HG03060 (cell line): Measurements from ENCODE around the gene TBC1D10B.
"Not testable (repeated sequence)": the region's sequence is repeated elsewhere in the genome, so short reads cannot be mapped to it uniquely, and the experiment has no call there.

Experiments used
- ATAC-seq: cut with Tn5 transposase; IDR thresholded peaks from one replicate; pipeline ENCODE4 v1.9.1; 2021; ENCODE audit warnings: low read depth, moderate number of reproducible peaks; ENCODE audit not compliant: unreplicated experiment

The TBC1D10B gene

GRCh38 chr16:30397776-30398660 is 27.7 kb upstream of the TBC1D10B start:
- ATAC-seq: no peak

DNA sequence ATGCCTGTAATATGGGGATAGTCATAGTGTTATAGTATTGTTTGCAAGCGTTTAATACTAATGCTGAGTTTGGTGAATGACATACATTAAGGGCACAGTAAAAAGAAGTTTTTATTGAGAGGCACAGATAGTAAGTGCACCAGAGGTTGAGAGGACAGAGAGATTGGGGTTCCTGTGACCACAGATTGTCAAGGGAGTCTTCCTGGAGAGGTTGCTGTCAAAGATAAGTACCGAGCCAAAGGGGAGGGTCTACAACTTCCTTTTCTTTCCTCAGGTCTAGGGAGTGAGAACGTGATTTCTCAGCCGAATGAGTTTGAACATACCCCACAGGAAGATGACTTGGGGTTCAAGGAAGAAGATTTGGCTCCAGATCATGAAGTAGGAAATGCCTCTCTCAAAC is 26.8 kb upstream of the TBC1D10B start:
- no peak for ATAC-seq

- ATAC-seq: not testable (repeated sequence)
Observed at GRCh38 chr16:30396627-30397026, 26.3 kb upstream of the TBC1D10B start.

DNA sequence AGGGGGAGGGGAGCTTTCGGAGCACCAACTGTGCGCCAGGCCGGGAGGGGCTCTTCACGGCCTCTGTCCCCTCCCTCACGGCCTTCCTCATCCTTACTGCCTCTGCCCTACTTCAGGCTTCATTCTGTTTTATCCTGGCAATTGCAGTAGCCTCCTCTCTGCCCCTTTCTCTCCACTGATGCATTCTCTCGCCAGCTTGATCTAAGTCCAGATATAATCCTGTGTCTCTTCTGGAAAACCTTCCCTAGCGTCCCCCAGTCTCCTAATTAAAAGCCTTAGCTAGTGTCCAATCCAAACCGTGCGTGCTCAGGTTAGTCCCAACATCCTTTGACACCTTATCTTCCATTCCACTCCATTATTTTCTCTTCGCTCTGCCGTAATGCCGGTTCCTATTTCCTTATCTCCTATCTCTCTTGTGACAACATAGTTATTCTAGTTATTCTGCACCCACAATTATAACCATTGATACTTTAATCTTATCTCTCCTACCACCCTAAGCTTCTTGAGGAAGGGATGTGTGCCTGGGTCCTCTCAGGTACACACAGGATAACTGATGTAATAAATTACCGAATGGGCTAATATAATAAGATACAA is 25.8 kb upstream of the TBC1D10B start:
- no peak for ATAC-seq

DNA sequence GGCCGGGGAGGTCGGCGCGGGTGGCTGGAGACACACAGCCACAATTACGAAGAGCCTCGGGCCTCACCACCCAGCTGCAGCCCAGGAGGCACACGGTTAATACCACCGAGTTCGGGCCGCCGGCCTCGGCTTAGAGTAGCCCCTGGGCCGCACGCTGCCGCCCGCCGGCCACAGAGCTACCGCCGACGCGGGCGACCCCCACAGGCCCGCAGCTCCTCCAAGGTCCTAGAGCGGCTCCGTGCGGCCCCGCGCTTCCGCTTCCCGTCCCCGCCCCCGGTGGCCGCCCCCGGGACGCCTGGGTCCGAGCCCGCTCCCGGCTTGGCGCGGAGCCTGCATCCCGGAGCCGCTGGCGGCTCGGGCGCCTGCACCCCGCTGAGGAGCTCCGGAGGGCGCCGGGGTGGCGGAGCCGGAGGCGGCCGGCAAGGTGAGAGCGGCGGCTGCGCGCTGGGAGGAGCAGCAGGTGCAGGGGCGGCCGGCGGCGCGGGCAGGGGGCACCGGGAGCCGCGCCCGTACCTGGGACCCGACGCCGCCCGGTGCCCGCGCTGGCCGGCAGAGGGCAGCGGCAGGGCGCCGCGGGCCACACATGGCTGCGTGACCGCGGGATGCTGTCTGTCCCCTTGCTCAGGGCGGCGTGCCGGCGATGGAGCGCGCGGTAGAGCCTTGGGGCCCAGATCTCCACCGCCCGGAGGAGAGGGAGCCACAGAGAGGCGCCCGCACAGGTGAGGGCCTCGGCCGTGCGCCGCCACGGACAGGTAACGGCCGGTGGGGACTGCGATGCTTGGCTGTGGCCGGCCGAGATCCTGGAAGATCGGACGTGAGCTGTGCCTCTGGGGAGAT is 25.1 kb upstream of the TBC1D10B start, which contains the start of gene ZNF48:
ZNF48 (plus strand) TSS at position 266 of the 837 bp plus-strand sequence; CDS start at position 641, 375 bp downstream.
- no peak for ATAC-seq

DNA sequence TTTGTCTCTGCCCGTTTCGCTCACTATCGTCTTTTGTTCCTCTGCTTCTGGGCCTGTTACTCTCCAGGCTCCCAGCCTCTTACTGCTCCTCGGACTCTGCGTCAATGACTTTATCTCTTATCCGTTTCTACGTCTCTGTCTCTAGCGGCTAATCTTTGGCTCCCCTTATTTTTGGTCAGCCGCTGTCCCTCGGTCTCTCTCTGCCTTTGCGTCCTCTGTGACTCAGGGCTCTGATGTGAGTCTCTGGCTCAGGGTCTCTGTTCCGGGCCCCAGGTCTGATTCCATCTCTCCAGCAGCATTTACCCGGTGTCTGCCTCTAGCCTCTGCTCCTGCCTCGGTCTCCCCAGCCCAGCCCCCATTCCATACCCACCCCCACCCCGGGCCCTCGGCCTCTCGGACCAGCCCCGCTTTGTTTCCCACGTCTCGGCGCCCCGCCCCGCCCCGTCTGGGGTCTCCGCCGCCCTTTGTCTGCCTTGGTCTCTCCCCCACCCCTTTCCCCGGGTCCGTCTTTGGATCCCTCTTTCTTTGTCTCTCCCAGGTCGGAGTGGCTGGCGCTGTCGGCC is 24.4 kb upstream of the TBC1D10B start:
- ATAC-seq: no peak

- ATAC-seq: no peak
Observed at GRCh38 chr16:30383521-30383920, 13.2 kb upstream of the TBC1D10B start.

DNA sequence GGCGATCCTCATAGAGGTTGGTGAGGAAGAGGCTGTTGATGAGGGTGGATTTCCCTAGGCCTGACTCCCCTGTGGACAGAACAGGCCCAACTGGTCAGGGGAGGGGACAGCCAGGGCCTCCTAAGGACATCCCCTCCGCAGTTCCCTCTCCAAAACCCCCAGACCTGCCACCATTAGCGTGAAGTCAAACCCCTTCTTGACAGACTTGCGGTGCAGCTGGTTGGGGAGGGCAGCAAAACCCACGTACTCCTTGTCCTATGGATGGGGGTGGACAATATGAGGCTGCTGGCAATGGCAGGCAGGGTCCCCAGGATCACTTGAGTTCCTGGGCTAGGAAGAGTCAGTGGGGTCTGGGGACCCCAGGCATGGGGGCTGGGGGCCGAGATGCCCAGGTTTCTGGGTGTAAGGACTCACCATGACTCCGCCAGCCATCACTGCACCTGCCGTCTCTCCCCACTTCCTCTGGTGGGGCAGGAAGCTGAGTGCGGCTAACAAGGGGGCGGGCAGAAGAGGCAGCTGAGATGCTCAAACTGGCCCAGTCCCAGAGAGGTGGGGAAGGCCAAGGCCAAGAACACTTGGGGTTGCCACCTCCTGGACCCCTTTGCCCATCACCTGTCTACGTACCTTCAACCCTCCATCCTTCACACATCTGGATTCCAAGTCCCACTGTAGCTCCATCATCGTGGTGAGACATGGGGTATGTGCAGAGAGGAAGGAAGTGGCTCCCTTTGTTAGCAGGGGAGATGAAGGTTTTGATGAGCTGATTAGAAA is 12.0 kb upstream of the TBC1D10B start, which contains the start of gene SEPTIN1:
SEPTIN1 (minus strand) TSS at position 451 of the 771 bp plus-strand sequence; CDS start at position 432, 19 bp downstream.
- ATAC-seq: no peak

- ATAC-seq: no peak
Observed at GRCh38 chr16:30381291-30382041, 11.2 kb upstream of the TBC1D10B start.

DNA sequence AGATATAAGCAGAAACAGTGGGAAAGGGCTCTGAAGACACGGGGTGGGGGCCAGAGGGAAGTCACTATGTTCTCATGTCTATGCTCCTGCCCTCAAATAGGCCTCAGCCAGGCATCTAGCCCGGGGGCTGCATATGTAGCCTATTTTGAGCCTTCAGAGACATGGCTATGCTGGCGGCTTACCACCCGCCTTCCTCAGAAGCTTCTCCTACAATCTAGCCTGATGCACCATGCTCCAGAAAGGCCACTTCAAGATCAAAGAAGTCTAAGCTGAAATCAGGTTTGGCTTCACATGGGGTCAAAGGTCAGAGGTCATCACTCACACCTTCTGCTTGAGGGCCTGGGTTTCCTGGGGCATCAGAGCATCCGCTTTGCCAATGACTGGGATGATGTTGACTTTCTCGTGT is 10.5 kb upstream of the TBC1D10B start:
- no peak for ATAC-seq

GRCh38 chr16:30380072-30380802 is 9.9 kb upstream of the TBC1D10B start:
- no peak for ATAC-seq

- ATAC-seq: no peak
Observed at GRCh38 chr16:30379158-30379783, 9.0 kb upstream of the TBC1D10B start.

- peak; percentile 55 for ATAC-seq
Observed at GRCh38 chr16:30378236-30379157, 8.2 kb upstream of the TBC1D10B start.

DNA sequence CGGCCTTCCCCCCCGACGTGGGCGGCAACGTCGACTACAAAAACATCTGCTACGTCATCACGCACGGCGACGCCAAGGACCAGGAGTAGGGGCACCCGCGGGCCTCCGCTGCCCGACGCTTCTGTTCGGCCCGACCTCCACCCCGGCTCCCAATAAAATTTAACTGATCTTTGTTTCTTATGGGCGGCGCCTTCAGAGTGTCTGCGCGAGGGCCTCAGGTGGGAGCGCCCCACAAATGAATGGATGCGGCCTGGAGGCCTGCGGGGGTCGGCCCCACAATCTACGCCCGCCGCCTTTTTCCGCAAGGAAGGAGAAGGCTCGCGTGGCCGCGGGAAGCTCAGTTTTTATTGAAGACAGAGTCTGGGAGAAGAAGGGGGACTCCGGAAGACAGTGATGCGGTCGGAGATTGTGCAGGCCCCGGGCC is 7.5 kb upstream of the TBC1D10B start:
- ATAC-seq: peak; percentile 25

- no peak for ATAC-seq
Observed at GRCh38 chr16:30377050-30377811, 6.9 kb upstream of the TBC1D10B start.

DNA sequence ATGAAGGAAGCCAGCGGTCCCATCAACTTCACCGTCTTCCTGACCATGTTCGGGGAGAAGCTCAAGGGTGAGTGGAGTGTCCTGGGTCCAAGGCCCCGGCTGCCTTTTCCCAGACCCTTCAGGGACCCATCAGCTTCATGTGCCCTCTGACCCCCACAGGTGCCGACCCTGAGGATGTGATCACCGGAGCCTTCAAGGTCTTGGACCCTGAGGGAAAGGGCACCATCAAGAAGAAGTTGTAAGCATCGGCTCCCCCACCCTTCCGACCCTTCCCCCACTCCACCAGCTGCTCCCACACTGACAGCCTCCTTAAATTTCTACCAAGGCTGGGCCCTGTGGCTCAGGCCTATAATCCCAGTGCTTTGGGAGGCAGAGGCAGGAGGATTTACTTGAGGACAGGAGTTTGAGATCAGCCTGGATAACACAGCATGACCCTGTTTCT is 6.2 kb upstream of the TBC1D10B start:
- no peak for ATAC-seq
